Suprapubic skin (tissue), 4 donors: Measurements from ENCODE around the gene NCOA1. TPM values are rescaled to one million over a fixed set of nuclear protein-coding genes. Genes with fewer than 3 reads are reported as not detected.
"Not testable (repeated sequence)": the region's sequence is repeated elsewhere in the genome, so short reads cannot be mapped to it uniquely, and the experiment has no call there.

Experiments used
- DNase-seq, 2 donors: peaks; one replicate each; pipeline ENCODE4 v3.0.0-alpha.2; 2019; ENCODE audit warnings: low spot score in 2 of 2
- H3K27ac ChIP-seq: fragments of 200-600 bp; sonication (generic); one replicate; pipeline ENCODE4 v1.5.1; 2019
- H3K27me3 ChIP-seq: fragments of 200-600 bp; sonication (generic); one replicate; pipeline ENCODE4 v1.5.1; 2019
- H3K36me3 ChIP-seq: fragments of 200-600 bp; sonication (generic); one replicate; pipeline ENCODE4 v1.5.1; 2019
- H3K4me1 ChIP-seq: fragments of 200-600 bp; sonication (generic); one replicate; pipeline ENCODE4 v1.5.1; 2019
- H3K4me3 ChIP-seq: fragments of 200-600 bp; sonication (generic); one replicate; pipeline ENCODE4 v1.5.1; 2019; ENCODE audit warnings: mild to moderate bottlenecking
- H3K9me3 ChIP-seq: fragments of 200-600 bp; sonication (generic); one replicate; pipeline ENCODE4 v1.5.1; 2019
- CTCF ChIP-seq, 2 donors: fragments of 200-600 bp in 1 of 2; fragments of 450-650 bp in 1 of 2; sonication (generic) in 1 of 2; IDR thresholded peaks; one replicate each; pipeline ENCODE4 v1.5.1; 2016 to 2019; ENCODE audit warnings: antibody characterized with exemption in 2 of 2, mild to moderate bottlenecking in 1 of 2, moderate library complexity in 1 of 2
- EP300 ChIP-seq: sonication (generic); formaldehyde crosslinking; IDR thresholded peaks from one replicate; pipeline ENCODE4 v1.6.1; 2017; ENCODE audit warnings: antibody characterized with exemption
- POLR2A ChIP-seq, 2 donors: fragments of 450-650 bp; IDR thresholded peaks; one replicate each; pipeline ENCODE4 v1.6.1; 2017; ENCODE audit warnings: antibody characterized with exemption in 2 of 2, mild to moderate bottlenecking in 2 of 2, moderate library complexity in 2 of 2
- POLR2AphosphoS5 ChIP-seq, 3 donors: sonication (generic); formaldehyde crosslinking; IDR thresholded peaks; one replicate each; pipeline ENCODE4 v1.6.1; 2017; ENCODE audit warnings: antibody characterized with exemption in 3 of 3
- WGBS: methylation state at CpG from one replicate; pipeline ENCODE4 v1.1.5; 2018; 5-methylcytosine and 5-hydroxymethylcytosine counted together
- total RNA-seq, 4 donors: library from RNA; depleted of rRNA; stranded (reverse); fragments of >200 nt; gene quantifications; one replicate each; pipeline ENCODE4 v1.1.0, GENCODE V29; 2016

Gene NCOA1
- total RNA-seq, 4 donors from 2014 or later, result 40.5 to 66.1 (median 47.2) TPM

- Histone ChIP-seq H3K36me3 (peaks cover 3% of the 10 kb centered on the region), H3K4me3 (no peak overlapping the region), H3K27ac (no peak overlapping the region), H3K27me3 (no peaks in the 10 kb centered on the region), H3K9me3 (no peaks in the 10 kb centered on the region), H3K4me1 (no peaks in the 10 kb centered on the region)
- DNase-seq, result no peak
- 93% methylated on average over 3 of the region's 3 CpGs for WGBS
- TF ChIP-seq EP300, result no peak
- no peak for TF ChIP-seq POLR2A (IDR thresholded peaks at IDR 0.05)
- TF ChIP-seq CTCF (IDR thresholded peaks at IDR 0.05), result no peak
Measured at GRCh38 chr2:24521975-24522639, 31.1 kb downstream of the NCOA1 start.

- no peak for TF ChIP-seq POLR2AphosphoS5 (IDR thresholded peaks at IDR 0.05)
- no peak for TF ChIP-seq CTCF (IDR thresholded peaks at IDR 0.05)
- TF ChIP-seq POLR2A (IDR thresholded peaks at IDR 0.05), result no peak
- TF ChIP-seq EP300, result no peak
- Histone ChIP-seq H3K36me3 (peaks cover 3% of the 10 kb centered on the region), H3K4me3 (no peak overlapping the region), H3K9me3 (peaks cover 3% of the 10 kb centered on the region), H3K27me3 (no peaks in the 10 kb centered on the region), H3K4me1 (no peaks in the 10 kb centered on the region), H3K27ac (no peak overlapping the region)
- WGBS, result 91% methylated on average over 2 of the region's 2 CpGs
- no peak for DNase-seq
Measured at GRCh38 chr2:24527536-24527935, 36.5 kb downstream of the NCOA1 start.

- Histone ChIP-seq H3K4me1 (no peaks in the 10 kb centered on the region), H3K27ac (no peak overlapping the region), H3K36me3 (no peaks in the 10 kb centered on the region), H3K9me3 (peaks cover 3% of the 10 kb centered on the region), H3K4me3 (no peak overlapping the region), H3K27me3 (no peaks in the 10 kb centered on the region)
- no peak for TF ChIP-seq POLR2AphosphoS5 (IDR thresholded peaks at IDR 0.05)
- no peak for TF ChIP-seq EP300
- TF ChIP-seq POLR2A (IDR thresholded peaks at IDR 0.05), result no peak
- TF ChIP-seq CTCF (IDR thresholded peaks at IDR 0.05), result no peak
- no peak for DNase-seq
Measured at GRCh38 chr2:24530796-24531195, 39.7 kb downstream of the NCOA1 start.

- not testable (repeated sequence) for H3K9me3 ChIP-seq, H3K4me1 ChIP-seq, H3K27ac ChIP-seq, H3K4me3 ChIP-seq, H3K36me3 ChIP-seq, DNase-seq, H3K27me3 ChIP-seq
- WGBS, result 97% methylated on average over 6 of the region's 6 CpGs
Measured at GRCh38 chr2:24531610-24532009, 40.6 kb downstream of the NCOA1 start.

GRCh38 chr2:24532057-24532456 lies 41.0 kb downstream of the NCOA1 start:
- not testable (repeated sequence) for H3K9me3 ChIP-seq, DNase-seq
- 89% methylated on average over 1 of the region's 1 CpG for WGBS

GRCh38 chr2:24533574-24533973 lies 42.5 kb downstream of the NCOA1 start:
- not testable (repeated sequence) for H3K27ac ChIP-seq, DNase-seq, H3K36me3 ChIP-seq, H3K4me3 ChIP-seq, H3K27me3 ChIP-seq, H3K9me3 ChIP-seq, H3K4me1 ChIP-seq
- WGBS, result 89% methylated on average over 3 of the region's 3 CpGs

More at GRCh38 chr2:24532057-24532456, 41.0 kb downstream of the NCOA1 start:
- not testable (repeated sequence) for H3K27ac ChIP-seq, H3K4me1 ChIP-seq, H3K27me3 ChIP-seq, H3K36me3 ChIP-seq, H3K4me3 ChIP-seq

GRCh38 chr2:24538720-24539119 lies 47.7 kb downstream of the NCOA1 start:
- Histone ChIP-seq H3K9me3 (no peaks in the 10 kb centered on the region), H3K36me3 (no peaks in the 10 kb centered on the region), H3K27ac (no peak overlapping the region), H3K4me3 (no peak overlapping the region), H3K27me3 (no peaks in the 10 kb centered on the region), H3K4me1 (no peaks in the 10 kb centered on the region)
- no peak for TF ChIP-seq POLR2A (IDR thresholded peaks at IDR 0.05)
- TF ChIP-seq CTCF (IDR thresholded peaks at IDR 0.05), result no peak
- TF ChIP-seq EP300, result no peak
- TF ChIP-seq POLR2AphosphoS5 (IDR thresholded peaks at IDR 0.05), result no peak
- no peak for DNase-seq
- WGBS, result 92% methylated on average over 4 of the region's 4 CpGs
